Stimulated activated CD8-positive, alpha-beta memory T cell treated with anti-CD3 and anti-CD28 coated beads, Interleukin-7, amount 100 ng/mL, for 48 hours (primary cell): ENCODE results near the gene SIM1.

Experiments used
- DNase-seq, 2 donors: peaks; one replicate each; pipeline ENCODE4 v3.0.0-alpha.2; 2020; ENCODE audit warnings: low read depth in 1 of 2; ENCODE audit errors: extremely low read depth in 1 of 2

The SIM1 gene

GRCh38 chr6:100464903-100465700 is at the start of gene SIM1:
Gene SIM1, minus strand, starts transcription at chr6:100464921. Its CDS starts 1,453 bp downstream, at chr6:100463468.
- DNase-seq, result no peak

- DNase-seq, result no peak
Observed at GRCh38 chr6:100512203-100512862, 47.6 kb upstream of the SIM1 start.

GRCh38 chr6:100509101-100509500 is 44.4 kb upstream of the SIM1 start:
- no peak for DNase-seq

GRCh38 chr6:100506651-100507050 is 41.9 kb upstream of the SIM1 start:
- no peak for DNase-seq

- DNase-seq, result no peak
Observed at GRCh38 chr6:100504786-100505737, 40.3 kb upstream of the SIM1 start.

- DNase-seq, result no peak
Observed at GRCh38 chr6:100503043-100503705, 38.5 kb upstream of the SIM1 start.

- DNase-seq, result no peak
Observed at GRCh38 chr6:100493206-100493888, 28.6 kb upstream of the SIM1 start.

GRCh38 chr6:100491952-100492670 is 27.4 kb upstream of the SIM1 start:
- no peak for DNase-seq

- no peak for DNase-seq
Observed at GRCh38 chr6:100490065-100490464, 25.3 kb upstream of the SIM1 start.

- no peak for DNase-seq
Observed at GRCh38 chr6:100488244-100488643, 23.5 kb upstream of the SIM1 start.

- no peak for DNase-seq
Observed at GRCh38 chr6:100487638-100488037, 22.9 kb upstream of the SIM1 start.

- no peak for DNase-seq
Observed at GRCh38 chr6:100485268-100485667, 20.5 kb upstream of the SIM1 start.

GRCh38 chr6:100484474-100484873 is 19.8 kb upstream of the SIM1 start:
- no peak for DNase-seq

GRCh38 chr6:100482698-100483097 is 18.0 kb upstream of the SIM1 start:
- no peak for DNase-seq

- no peak for DNase-seq
Observed at GRCh38 chr6:100479179-100480035, 14.7 kb upstream of the SIM1 start.

- no peak for DNase-seq
Observed at GRCh38 chr6:100475554-100476320, 11.0 kb upstream of the SIM1 start.

GRCh38 chr6:100473182-100473581 is 8.5 kb upstream of the SIM1 start:
- no peak for DNase-seq

- DNase-seq, result peak in 1 of 2 donors; percentile 36
Observed at GRCh38 chr6:100472674-100473073, 8.0 kb upstream of the SIM1 start.
